Measurements from ENCODE around the gene FAM234B.
A peak's percentile ranks its signal among the peaks of the same experiment; 100 is the strongest.
"Not testable (repeated sequence)": the region's sequence is repeated elsewhere in the genome, so short reads cannot be mapped to it uniquely, and the experiment has no call there.

Gene FAM234B

DNA sequence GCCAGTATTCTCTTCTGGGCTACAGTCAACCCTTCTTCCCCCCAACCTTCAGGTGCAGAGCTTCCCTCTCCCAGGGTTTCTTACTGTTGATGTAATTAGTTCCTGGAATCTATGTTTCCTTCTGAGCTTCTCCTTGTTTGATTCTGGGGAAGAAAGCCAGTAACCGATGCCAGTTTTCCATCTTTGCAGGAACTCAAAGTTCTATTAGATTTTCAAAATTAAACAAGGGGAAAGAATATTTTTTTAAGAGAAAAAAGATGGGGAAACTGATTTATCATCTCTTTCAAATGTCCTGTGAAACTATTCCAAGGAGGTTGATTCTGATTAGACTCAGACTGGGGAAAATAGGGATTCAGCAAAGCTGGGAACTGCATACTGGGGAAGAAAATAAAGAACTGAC is 17.9 kb upstream of the FAM234B start:
- H3K4me3 ChIP-seq (ENCODE audit: low read length): peak overlapping the region; percentile 27
- no peaks in the 10 kb centered on the region for H3K36me3 ChIP-seq (ENCODE audit: control insufficient read depth, insufficient read depth, low read length, severe bottlenecking)
- DNase-seq (ENCODE audit: low read depth): no peak
- H3K9me3 ChIP-seq (ENCODE audit: control insufficient read depth, low read length): no peaks in the 10 kb centered on the region
- H3K27me3 ChIP-seq (replicated peaks; ENCODE audit: control insufficient read depth, insufficient read depth, low read length): no peaks in the 10 kb centered on the region
- H3K4me1 ChIP-seq (ENCODE audit: control insufficient read depth, insufficient read depth, low read length): peaks cover 17% of the 10 kb centered on the region
- H3K9ac ChIP-seq (ENCODE audit: low read length): peak overlapping the region; percentile 15

DNA sequence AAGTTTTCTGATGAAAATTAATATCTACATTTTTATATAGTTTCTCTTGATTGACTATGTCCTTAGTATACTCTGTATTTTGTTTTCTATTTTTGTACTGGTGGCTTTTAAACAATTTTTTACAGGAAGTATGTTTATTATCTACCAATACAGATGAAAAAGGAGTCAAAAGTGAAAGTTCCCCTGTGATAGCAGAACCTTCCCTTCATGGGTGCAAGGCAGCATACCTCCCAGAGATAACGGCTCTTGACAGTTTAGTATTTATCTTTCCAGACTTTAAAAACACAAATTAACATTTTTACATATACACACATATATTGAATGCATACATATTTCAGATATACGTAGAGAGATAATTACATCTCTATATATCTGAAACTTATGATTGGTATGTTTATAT is 17.1 kb upstream of the FAM234B start:
- H3K9ac ChIP-seq (ENCODE audit: low read length): peak overlapping the region; percentile 15
- no peaks in the 10 kb centered on the region for H3K36me3 ChIP-seq (ENCODE audit: control insufficient read depth, insufficient read depth, low read length, severe bottlenecking)
- no peaks in the 10 kb centered on the region for H3K27me3 ChIP-seq (replicated peaks; ENCODE audit: control insufficient read depth, insufficient read depth, low read length)
- peak overlapping the region; percentile 27 for H3K4me3 ChIP-seq (ENCODE audit: low read length)
- H3K9me3 ChIP-seq (ENCODE audit: control insufficient read depth, low read length): no peaks in the 10 kb centered on the region
- H3K4me1 ChIP-seq (ENCODE audit: control insufficient read depth, insufficient read depth, low read length): peaks cover 17% of the 10 kb centered on the region
- DNase-seq (ENCODE audit: low read depth): no peak

DNA sequence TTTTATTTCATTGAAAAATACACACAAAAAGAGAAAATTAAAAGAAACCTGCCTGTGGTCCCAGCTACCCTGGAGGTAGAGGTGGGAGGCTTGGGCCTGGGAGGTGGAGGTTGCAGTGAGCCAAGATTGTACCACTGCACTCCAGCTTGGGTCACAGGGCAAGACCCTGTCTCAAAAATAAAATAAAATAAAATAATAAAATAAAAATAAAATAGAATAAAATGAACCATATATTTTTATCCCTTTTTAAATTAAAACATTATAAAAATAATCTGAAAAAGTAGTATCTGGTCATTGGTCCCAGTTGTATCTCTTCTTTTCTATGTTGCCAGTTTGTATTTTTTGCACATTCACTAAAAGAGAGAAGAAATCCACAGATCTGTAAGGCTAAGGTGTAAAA is 16.7 kb upstream of the FAM234B start:
- Histone ChIP-seq H3K27me3 (replicated peaks; ENCODE audit: control insufficient read depth, insufficient read depth, low read length) (no peaks in the 10 kb centered on the region), H3K4me1 (ENCODE audit: control insufficient read depth, insufficient read depth, low read length) (peaks cover 17% of the 10 kb centered on the region), H3K4me3 (ENCODE audit: low read length) (no peak overlapping the region), H3K36me3 (ENCODE audit: control insufficient read depth, insufficient read depth, low read length, severe bottlenecking) (no peaks in the 10 kb centered on the region), H3K9ac (ENCODE audit: low read length) (no peak overlapping the region), H3K9me3 (ENCODE audit: control insufficient read depth, low read length) (no peaks in the 10 kb centered on the region)
- no peak for DNase-seq (ENCODE audit: low read depth)

DNA sequence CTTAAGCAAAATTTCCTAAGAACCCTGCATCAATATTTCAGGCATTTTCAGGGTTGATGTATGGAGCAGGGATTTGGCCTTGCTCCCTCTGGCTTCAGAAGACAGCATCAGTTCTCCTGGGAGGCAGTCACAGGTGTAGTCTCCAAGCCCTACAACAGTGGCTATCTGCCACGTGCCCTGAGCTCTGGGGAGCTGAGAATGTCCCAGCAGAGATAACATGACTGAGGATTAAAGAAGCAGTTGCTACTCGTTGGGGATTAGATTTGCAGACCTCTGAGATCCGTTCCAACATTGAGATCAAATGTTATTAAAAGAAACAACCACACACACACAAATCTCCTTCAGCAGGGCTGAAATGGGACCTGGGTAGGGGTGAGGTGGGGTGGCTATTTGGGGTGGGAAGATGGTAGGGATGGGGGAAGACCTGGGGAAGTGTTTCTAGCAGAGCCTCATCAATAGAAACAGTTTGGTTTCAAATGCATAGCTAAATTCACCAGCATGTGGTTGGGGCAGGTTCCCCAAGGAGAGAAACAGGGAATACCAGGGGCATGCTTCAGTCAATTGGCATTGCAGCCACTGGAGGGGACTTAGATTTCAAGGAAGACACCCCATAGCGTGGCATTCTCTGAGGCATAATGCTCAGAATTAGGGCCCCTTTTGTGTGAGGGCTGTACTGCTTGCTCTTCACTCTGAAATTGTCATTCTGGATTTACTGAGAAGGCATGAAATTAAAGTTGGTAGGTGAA is 15.2 kb upstream of the FAM234B start:
- Histone ChIP-seq H3K9ac (ENCODE audit: low read length) (no peak overlapping the region), H3K9me3 (ENCODE audit: control insufficient read depth, low read length) (no peaks in the 10 kb centered on the region), H3K4me3 (ENCODE audit: low read length) (no peak overlapping the region), H3K4me1 (ENCODE audit: control insufficient read depth, insufficient read depth, low read length) (peaks cover 21% of the 10 kb centered on the region), H3K36me3 (ENCODE audit: control insufficient read depth, insufficient read depth, low read length, severe bottlenecking) (no peaks in the 10 kb centered on the region), H3K27me3 (replicated peaks; ENCODE audit: control insufficient read depth, insufficient read depth, low read length) (no peaks in the 10 kb centered on the region)
- no peak for DNase-seq (ENCODE audit: low read depth)

DNA sequence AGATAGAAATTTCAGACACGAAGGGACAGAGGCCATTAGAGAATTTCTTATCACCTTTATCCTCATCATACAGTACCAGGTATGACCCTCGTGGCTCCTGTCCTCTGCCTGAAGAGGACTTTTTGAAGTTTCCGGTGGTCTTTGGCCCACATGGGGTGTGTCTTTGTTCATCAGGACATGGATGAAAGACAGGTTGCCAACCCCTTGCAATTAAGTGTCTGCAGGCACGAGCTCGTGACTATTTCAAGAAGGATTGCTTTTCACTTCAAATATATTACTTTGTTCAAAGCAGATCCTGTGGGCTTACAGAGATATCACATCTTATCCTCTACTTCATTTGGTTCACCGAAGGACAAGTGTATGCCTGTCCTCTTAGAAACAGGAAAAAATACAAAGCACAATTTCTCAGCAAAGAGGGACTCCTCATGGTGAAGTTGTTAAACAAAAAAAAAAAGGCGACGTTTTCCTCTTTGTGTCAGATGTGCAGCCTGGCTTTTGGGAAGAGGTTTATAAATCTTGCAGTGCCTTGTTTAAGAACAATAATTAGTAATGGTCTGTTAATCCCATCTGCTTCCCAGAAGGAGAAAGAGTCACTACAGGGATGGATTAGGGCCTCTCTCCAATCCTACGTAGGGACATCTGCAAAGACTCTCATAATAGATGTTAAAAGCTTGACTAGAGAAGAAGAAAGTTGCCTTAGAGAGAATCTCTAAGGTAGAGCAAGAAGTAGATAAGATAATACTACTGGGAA is 13.5 kb upstream of the FAM234B start:
- Histone ChIP-seq H3K4me1 (ENCODE audit: control insufficient read depth, insufficient read depth, low read length) (peaks cover 21% of the 10 kb centered on the region), H3K9me3 (ENCODE audit: control insufficient read depth, low read length) (no peaks in the 10 kb centered on the region), H3K36me3 (ENCODE audit: control insufficient read depth, insufficient read depth, low read length, severe bottlenecking) (no peaks in the 10 kb centered on the region), H3K27me3 (replicated peaks; ENCODE audit: control insufficient read depth, insufficient read depth, low read length) (no peaks in the 10 kb centered on the region), H3K4me3 (ENCODE audit: low read length) (no peak overlapping the region), H3K9ac (ENCODE audit: low read length) (no peak overlapping the region)
- DNase-seq (ENCODE audit: low read depth): no peak

DNA sequence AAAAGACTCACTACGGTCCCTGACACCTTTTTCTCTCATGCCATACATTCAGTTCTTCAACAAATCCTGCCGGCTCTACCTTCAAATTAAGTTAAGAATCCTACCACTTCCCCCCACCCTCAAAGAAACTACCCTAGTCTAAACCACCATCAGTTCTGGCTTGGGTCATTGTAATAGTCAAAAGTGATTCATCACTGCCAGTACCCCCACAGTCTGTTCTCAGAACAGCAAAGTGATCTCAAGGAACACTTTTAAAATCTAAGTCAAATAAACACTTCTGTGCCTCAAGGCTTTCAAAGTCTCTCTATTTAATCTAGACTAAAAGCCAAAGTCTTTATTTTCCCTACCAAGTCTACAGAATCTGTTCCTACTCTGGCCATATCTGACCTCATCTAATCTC is 12.0 kb upstream of the FAM234B start:
- peak; percentile 25 for DNase-seq (ENCODE audit: low read depth)
- H3K4me1 ChIP-seq (ENCODE audit: control insufficient read depth, insufficient read depth, low read length): peaks cover 9% of the 10 kb centered on the region
- H3K36me3 ChIP-seq (ENCODE audit: control insufficient read depth, insufficient read depth, low read length, severe bottlenecking): no peaks in the 10 kb centered on the region
- no peaks in the 10 kb centered on the region for H3K9me3 ChIP-seq (ENCODE audit: control insufficient read depth, low read length)
- H3K27me3 ChIP-seq (replicated peaks; ENCODE audit: control insufficient read depth, insufficient read depth, low read length): no peaks in the 10 kb centered on the region
- no peak overlapping the region for H3K4me3 ChIP-seq (ENCODE audit: low read length)
- H3K9ac ChIP-seq (ENCODE audit: low read length): no peak overlapping the region

DNA sequence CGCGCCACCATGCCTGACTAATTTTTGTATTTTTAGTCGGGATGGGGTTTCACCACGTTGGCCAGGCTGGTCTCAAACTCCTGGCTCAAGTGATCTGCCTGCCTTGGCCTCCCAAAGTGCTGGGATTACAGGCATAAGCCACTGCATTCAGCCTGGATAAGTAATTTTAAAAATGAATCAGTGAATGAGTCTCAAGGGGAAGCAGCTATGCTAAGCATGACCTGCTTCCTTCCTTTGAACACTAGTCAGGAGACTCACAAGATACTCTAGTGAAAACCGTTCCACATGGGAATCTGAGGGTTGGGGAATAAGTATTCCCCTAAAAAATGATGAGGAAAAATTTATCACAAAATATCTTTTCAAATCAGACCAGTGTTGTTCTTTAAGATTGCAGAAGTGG is 10.7 kb upstream of the FAM234B start:
- H3K4me1 ChIP-seq (ENCODE audit: control insufficient read depth, insufficient read depth, low read length): peaks cover 16% of the 10 kb centered on the region
- H3K36me3 ChIP-seq (ENCODE audit: control insufficient read depth, insufficient read depth, low read length, severe bottlenecking): no peaks in the 10 kb centered on the region
- H3K27me3 ChIP-seq (replicated peaks; ENCODE audit: control insufficient read depth, insufficient read depth, low read length): no peaks in the 10 kb centered on the region
- H3K9me3 ChIP-seq (ENCODE audit: control insufficient read depth, low read length): no peaks in the 10 kb centered on the region
- H3K9ac ChIP-seq (ENCODE audit: low read length): peak overlapping the region; percentile 60
- DNase-seq (ENCODE audit: low read depth): no peak
- H3K4me3 ChIP-seq (ENCODE audit: low read length): no peak overlapping the region

DNA sequence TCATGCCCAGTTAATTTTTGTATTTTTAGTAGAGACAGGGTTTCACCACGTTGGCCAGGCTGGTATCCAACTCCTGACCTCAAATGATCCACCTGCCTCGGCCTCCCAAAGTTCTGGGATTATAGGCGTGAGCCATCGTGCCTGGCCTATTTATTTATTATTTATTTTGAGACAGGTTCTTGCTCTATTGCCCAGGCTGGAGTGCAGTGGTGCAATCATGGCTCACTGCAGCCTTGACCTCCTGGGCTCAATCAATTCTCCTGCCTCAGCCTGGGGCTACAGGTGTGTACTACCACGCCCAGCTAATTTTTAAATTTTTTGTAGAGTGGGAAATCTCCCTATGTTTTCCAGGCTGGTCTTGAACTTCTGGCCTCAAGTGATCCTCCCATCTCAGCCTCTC is 8.8 kb upstream of the FAM234B start:
- H3K27me3 ChIP-seq (replicated peaks; ENCODE audit: control insufficient read depth, insufficient read depth, low read length); H3K36me3 ChIP-seq (ENCODE audit: control insufficient read depth, insufficient read depth, low read length, severe bottlenecking); DNase-seq (ENCODE audit: low read depth); H3K9ac ChIP-seq (ENCODE audit: low read length); H3K9me3 ChIP-seq (ENCODE audit: control insufficient read depth, low read length); H3K4me3 ChIP-seq (ENCODE audit: low read length): not testable (repeated sequence)
- peaks cover 25% of the 10 kb centered on the region for H3K4me1 ChIP-seq (ENCODE audit: control insufficient read depth, insufficient read depth, low read length)

DNA sequence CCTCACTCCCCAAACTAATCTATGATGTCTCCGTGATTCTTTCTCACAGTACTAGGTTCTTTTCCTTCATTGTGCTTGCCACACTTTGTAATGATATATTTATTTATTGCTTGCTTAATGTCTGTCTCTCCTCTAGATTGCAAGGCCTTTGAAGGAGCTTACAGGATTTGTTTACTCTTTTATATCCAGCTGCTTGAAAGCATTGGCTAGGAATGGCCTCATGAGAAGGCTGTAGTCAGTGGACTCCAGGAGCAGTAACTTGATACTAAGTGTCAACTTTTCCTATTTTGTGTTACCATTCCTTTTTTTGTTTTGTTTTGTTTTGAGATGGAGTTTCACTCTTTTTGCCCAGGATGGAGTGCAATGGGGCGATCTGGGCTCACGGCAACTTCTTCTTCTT is 7.3 kb upstream of the FAM234B start:
- no peak for DNase-seq (ENCODE audit: low read depth)
- H3K36me3 ChIP-seq (ENCODE audit: control insufficient read depth, insufficient read depth, low read length, severe bottlenecking): no peaks in the 10 kb centered on the region
- H3K9ac ChIP-seq (ENCODE audit: low read length): no peak overlapping the region
- no peak overlapping the region for H3K4me3 ChIP-seq (ENCODE audit: low read length)
- no peaks in the 10 kb centered on the region for H3K9me3 ChIP-seq (ENCODE audit: control insufficient read depth, low read length)
- no peaks in the 10 kb centered on the region for H3K27me3 ChIP-seq (replicated peaks; ENCODE audit: control insufficient read depth, insufficient read depth, low read length)
- H3K4me1 ChIP-seq (ENCODE audit: control insufficient read depth, insufficient read depth, low read length): peaks cover 25% of the 10 kb centered on the region

DNA sequence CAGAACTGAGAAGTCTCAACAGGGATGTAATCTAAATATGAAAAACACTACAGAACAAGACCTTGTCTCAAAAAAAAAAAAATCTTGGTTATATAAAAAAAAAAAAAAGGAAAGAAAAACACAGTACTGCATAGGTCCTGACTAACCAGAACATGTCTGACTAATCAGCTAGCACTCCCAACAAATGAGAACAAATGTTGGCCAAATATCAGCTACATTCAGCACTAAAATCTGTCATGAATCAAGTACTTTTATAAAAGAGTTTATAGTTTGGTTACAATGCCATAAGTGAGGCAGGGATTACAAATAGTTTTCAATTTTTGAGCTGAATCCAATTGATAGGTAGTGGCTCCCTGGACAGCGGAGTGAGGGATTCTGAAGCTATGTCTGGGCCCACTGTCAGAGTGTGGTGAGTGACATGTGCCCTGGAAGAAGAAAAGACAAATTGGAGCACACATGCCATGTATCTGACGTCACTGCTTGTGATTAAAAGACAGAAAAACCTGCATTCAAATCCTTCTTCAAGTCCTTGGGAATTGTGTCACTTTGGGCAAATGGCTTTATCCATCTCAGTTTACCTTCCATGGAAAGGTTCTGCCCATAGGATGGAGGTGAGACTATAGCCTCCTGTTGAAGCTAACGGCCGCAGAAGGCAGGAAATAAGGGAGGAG is 5.6 kb upstream of the FAM234B start:
- H3K9me3 ChIP-seq (ENCODE audit: control insufficient read depth, low read length): no peaks in the 10 kb centered on the region
- H3K27me3 ChIP-seq (replicated peaks; ENCODE audit: control insufficient read depth, insufficient read depth, low read length): no peaks in the 10 kb centered on the region
- H3K36me3 ChIP-seq (ENCODE audit: control insufficient read depth, insufficient read depth, low read length, severe bottlenecking): no peaks in the 10 kb centered on the region
- peak; percentile 59 for DNase-seq (ENCODE audit: low read depth)
- H3K4me3 ChIP-seq (ENCODE audit: low read length): peak overlapping the region; percentile 20
- peak overlapping the region; percentile 27 for H3K9ac ChIP-seq (ENCODE audit: low read length)
- peaks cover 27% of the 10 kb centered on the region for H3K4me1 ChIP-seq (ENCODE audit: control insufficient read depth, insufficient read depth, low read length)

DNA sequence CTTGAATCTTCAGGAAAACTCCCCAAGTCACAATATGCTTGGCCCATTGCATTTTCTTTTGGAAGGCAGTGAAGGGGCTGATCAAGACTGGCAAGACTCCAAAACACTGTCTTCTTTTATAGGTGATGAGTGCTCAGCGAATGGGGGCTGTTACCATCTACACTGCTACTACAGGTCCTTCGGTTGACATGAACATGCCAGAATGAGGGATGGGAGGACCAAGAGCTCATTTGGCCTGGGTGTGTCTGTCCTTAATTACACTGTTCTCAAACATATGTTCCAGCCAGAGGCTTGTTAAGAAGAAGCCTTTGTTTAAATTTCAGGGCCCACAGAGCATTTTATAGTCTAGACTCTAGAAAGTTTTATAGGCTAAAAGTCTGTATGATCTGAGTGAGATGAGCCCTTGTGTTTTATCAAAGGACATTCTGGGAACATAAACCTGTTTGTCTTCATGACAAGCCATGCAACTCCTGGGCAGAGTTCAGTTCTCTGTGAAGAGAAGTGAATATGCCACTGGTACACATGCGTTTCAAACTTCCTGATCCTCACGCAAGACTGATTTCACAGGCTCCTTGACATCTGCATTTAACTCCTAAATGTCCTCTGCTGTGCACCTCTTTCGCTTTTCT is 4.7 kb upstream of the FAM234B start:
- Histone ChIP-seq H3K4me3 (ENCODE audit: low read length) (no peak overlapping the region), H3K9me3 (ENCODE audit: control insufficient read depth, low read length) (no peaks in the 10 kb centered on the region), H3K9ac (ENCODE audit: low read length) (no peak overlapping the region), H3K27me3 (replicated peaks; ENCODE audit: control insufficient read depth, insufficient read depth, low read length) (no peaks in the 10 kb centered on the region), H3K4me1 (ENCODE audit: control insufficient read depth, insufficient read depth, low read length) (peaks cover 23% of the 10 kb centered on the region), H3K36me3 (ENCODE audit: control insufficient read depth, insufficient read depth, low read length, severe bottlenecking) (no peaks in the 10 kb centered on the region)
- DNase-seq (ENCODE audit: low read depth): no peak
